Ascending aorta (tissue), 2 donors: ENCODE data around the gene MPO. TPM values are rescaled to one million over a fixed set of nuclear protein-coding genes. Genes with fewer than 3 reads are reported as not detected.

ENCODE experiments used
- DNase-seq, 2 donors: peaks; one replicate each; pipeline ENCODE4 v3.0.0-alpha.2; 2019; ENCODE audit warnings: low spot score in 2 of 2
- H3K27ac ChIP-seq, 2 donors: fragments of 200-600 bp; sonication (generic); one replicate each; pipeline ENCODE4 v1.5.1; 2016 to 2017; ENCODE audit warnings: mild to moderate bottlenecking in 1 of 2
- H3K27me3 ChIP-seq: fragments of 200-600 bp; sonication (generic); one replicate; pipeline ENCODE4 v1.5.1; 2017
- H3K36me3 ChIP-seq, 2 donors: fragments of 200-600 bp; sonication (generic); one replicate each; pipeline ENCODE4 v1.5.1; 2016
- H3K4me1 ChIP-seq, 2 donors: fragments of 200-600 bp; sonication (generic); one replicate each; pipeline ENCODE4 v1.5.1; 2016 to 2017; ENCODE audit warnings: mild to moderate bottlenecking in 1 of 2
- H3K4me3 ChIP-seq, 2 donors: fragments of 200-600 bp; sonication (generic); one replicate each; pipeline ENCODE4 v1.5.1; 2016 to 2017; ENCODE audit warnings: mild to moderate bottlenecking in 1 of 2
- H3K9me3 ChIP-seq, 2 donors: fragments of 200-600 bp; sonication (generic); one replicate each; pipeline ENCODE4 v1.5.1; 2016
- CTCF ChIP-seq, 3 experiments: fragments of 200-600 bp in 2 of 3; fragments of 450-650 bp in 1 of 3; sonication (generic) in 2 of 3; IDR thresholded peaks; one replicate each; pipeline ENCODE4 v1.5.1; 2016 to 2019; ENCODE audit warnings: antibody characterized with exemption in 3 of 3, mild to moderate bottlenecking in 1 of 3, moderate library complexity in 1 of 3
- intact Hi-C: fragments of 100-400 bp; cut with DNase I; formaldehyde crosslinking; loops from one replicate; pipeline ENCODE4 v1.15.1; 2023
- total RNA-seq: library from RNA; depleted of rRNA; stranded (reverse); fragments of >200 nt; gene quantifications from one replicate; pipeline ENCODE4 v1.1.0, GENCODE V29; 2016

Gene MPO
- total RNA-seq, 1 donor from 2014 or later, result 1.8 TPM

GRCh38 chr17:58248955-58249269, 31.8 kb downstream of the MPO start:
- TF ChIP-seq CTCF (IDR thresholded peaks at IDR 0.05), result no peak
- Histone ChIP-seq H3K27me3 (peaks cover 4% of the 10 kb centered on the region), H3K36me3 (no peaks in the 10 kb centered on the region), H3K4me3 (peak overlapping the region; percentile 56 to 64), H3K27ac (no peak overlapping the region), H3K4me1 (peaks cover 4% of the 10 kb centered on the region in 2 donors), H3K9me3 (no peaks in the 10 kb centered on the region)
- DNase-seq, result no peak
- intact Hi-C loops, result loop anchor here (5.0 kb wide), 1 partner anchor 168 kb away; the partner anchor contains the start of gene RNF43

GRCh38 chr17:58247511-58248363, 33.0 kb downstream of the MPO start:
- H3K36me3 ChIP-seq, result no peaks in the 10 kb centered on the region
- H3K4me3 ChIP-seq, result no peak overlapping the region
- no peak for DNase-seq
- TF ChIP-seq CTCF (IDR thresholded peaks at IDR 0.05), result no peak
- intact Hi-C loops, result loop anchor here (5.0 kb wide), 1 partner anchor 170 kb away; the partner anchor contains the start of gene RNF43
- no peaks in the 10 kb centered on the region for H3K9me3 ChIP-seq
- H3K27ac ChIP-seq, result no peak overlapping the region
- peaks cover 4% of the 10 kb centered on the region in 2 donors for H3K4me1 ChIP-seq
- H3K27me3 ChIP-seq, result peaks cover 4% of the 10 kb centered on the region

GRCh38 chr17:58246781-58247180, 34.0 kb downstream of the MPO start:
- Histone ChIP-seq H3K9me3 (no peaks in the 10 kb centered on the region), H3K27ac (no peak overlapping the region), H3K27me3 (peaks cover 4% of the 10 kb centered on the region), H3K4me1 (peaks cover 4% of the 10 kb centered on the region in 2 donors), H3K4me3 (no peak overlapping the region), H3K36me3 (no peaks in the 10 kb centered on the region)
- no peak for TF ChIP-seq CTCF (IDR thresholded peaks at IDR 0.05)
- no peak for DNase-seq
- intact Hi-C loops, result loop anchor here (5.0 kb wide), 1 partner anchor 171 kb away; the partner anchor contains the start of gene RNF43

GRCh38 chr17:58246104-58246740, 34.5 kb downstream of the MPO start:
- no peak for DNase-seq
- H3K4me1 ChIP-seq, result peaks cover 4% of the 10 kb centered on the region in 2 donors
- no peak overlapping the region for H3K27ac ChIP-seq
- TF ChIP-seq CTCF (IDR thresholded peaks at IDR 0.05), result no peak
- peaks cover 4% of the 10 kb centered on the region for H3K27me3 ChIP-seq
- no peak overlapping the region for H3K4me3 ChIP-seq
- intact Hi-C loops, result loop anchor here (5.0 kb wide), 1 partner anchor 171 kb away; the partner anchor contains the start of gene RNF43
- H3K36me3 ChIP-seq, result no peaks in the 10 kb centered on the region
- H3K9me3 ChIP-seq, result no peaks in the 10 kb centered on the region

- H3K9me3 ChIP-seq, result no peaks in the 10 kb centered on the region
- peaks cover 4% of the 10 kb centered on the region for H3K27me3 ChIP-seq
- intact Hi-C loops, result loop anchor here (5.0 kb wide), 1 partner anchor 172 kb away; the partner anchor contains the start of gene RNF43
- H3K4me3 ChIP-seq, result no peak overlapping the region
- no peak for DNase-seq
- peaks cover 4% of the 10 kb centered on the region in 2 donors for H3K4me1 ChIP-seq
- no peaks in the 10 kb centered on the region for H3K36me3 ChIP-seq
- H3K27ac ChIP-seq, result no peak overlapping the region
- TF ChIP-seq CTCF (IDR thresholded peaks at IDR 0.05), result no peak
Measured at GRCh38 chr17:58245428-58246103, 35.2 kb downstream of the MPO start.
